Lower lobe of right lung (tissue), 2 donors: ENCODE measurements around the gene COX6A1. TPM values are rescaled to one million over a fixed set of nuclear protein-coding genes. Genes with fewer than 3 reads are reported as not detected.

ENCODE experiments used
- ATAC-seq, 2 donors: fragments of 200-7000 bp; cut with Tn5 transposase; one replicate each; pipeline ENCODE4 v1.9.1; 2020 to 2022; ENCODE audit warnings: mild to moderate bottlenecking in 2 of 2, moderate library complexity in 2 of 2
- DNase-seq: peaks from one replicate; pipeline ENCODE4 v3.0.0-alpha.2; 2020
- H3K27ac ChIP-seq: fragments of 200-600 bp; one replicate; pipeline ENCODE4 v1.8.0; 2022
- H3K27me3 ChIP-seq: fragments of 200-600 bp; one replicate; pipeline ENCODE4 v1.8.0; 2022; ENCODE audit warnings: low read depth
- H3K36me3 ChIP-seq: fragments of 200-600 bp; one replicate; pipeline ENCODE4 v1.8.0; 2022; ENCODE audit warnings: mild to moderate bottlenecking
- H3K4me1 ChIP-seq: fragments of 200-600 bp; one replicate; pipeline ENCODE4 v1.8.0; 2022
- H3K4me3 ChIP-seq: fragments of 200-600 bp; one replicate; pipeline ENCODE4 v1.8.0; 2022; ENCODE audit warnings: mild to moderate bottlenecking
- H3K9me3 ChIP-seq: fragments of 200-600 bp; one replicate; pipeline ENCODE4 v1.8.0; 2022
- CTCF ChIP-seq: fragments of 200-600 bp; IDR thresholded peaks from one replicate; pipeline ENCODE4 v1.8.0; 2022; ENCODE audit warnings: antibody characterized with exemption, mild to moderate bottlenecking
- intact Hi-C: fragments of 100-400 bp; cut with DNase I; formaldehyde crosslinking; loops from one replicate; pipeline ENCODE4 v1.11.0; 2022
- total RNA-seq: library from RNA; stranded (reverse); fragmentation: NEBNext Ultra II Directional; extraction: Animal tissue kit (Norgen Biotek cat#: 25700); gene quantifications from one replicate; pipeline ENCODE4 v1.2.1, GENCODE V29; 2021
- donor health status: DM: no; HTN: yes; CAD: no; lungs with severe emphysema.

Gene COX6A1
- total RNA-seq, 1 donor from 2014 or later: 263 TPM

DNA sequence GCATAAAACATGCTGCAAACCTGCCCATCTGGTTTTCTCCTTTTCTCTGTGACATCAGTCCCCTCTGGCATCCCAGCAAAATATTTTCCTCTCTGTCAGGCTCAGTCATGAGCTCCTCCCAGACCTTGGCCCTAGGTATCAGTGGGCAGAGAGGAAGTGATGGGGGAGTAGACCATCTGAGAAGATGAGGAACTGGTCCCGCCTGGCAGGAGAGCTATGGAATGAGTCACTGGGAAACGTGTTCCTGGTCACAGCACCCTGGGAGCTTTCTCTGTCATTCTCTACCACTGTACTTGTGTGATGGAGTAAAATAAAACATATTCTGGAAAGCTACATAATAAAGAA is 36.7 kb downstream of the COX6A1 start:
- Histone ChIP-seq H3K27ac (no peak overlapping the region), H3K4me3 (no peak overlapping the region), H3K9me3 (no peaks in the 10 kb centered on the region), H3K36me3 (no peaks in the 10 kb centered on the region), H3K27me3 (no peaks in the 10 kb centered on the region), H3K4me1 (peaks cover 9% of the 10 kb centered on the region)
- peak; percentile 19 to 40 for ATAC-seq
- intact Hi-C loops: no loop called here
- no peak for DNase-seq
- TF ChIP-seq CTCF: no peak

- H3K27ac ChIP-seq: no peak overlapping the region
- DNase-seq (no peak), ATAC-seq (no peak)
- H3K4me3 ChIP-seq: no peak overlapping the region
- H3K27me3 ChIP-seq: no peaks in the 10 kb centered on the region
- TF ChIP-seq CTCF: no peak
- peaks cover under 1% of the 10 kb centered on the region for H3K4me1 ChIP-seq
- H3K9me3 ChIP-seq: no peaks in the 10 kb centered on the region
- no peaks in the 10 kb centered on the region for H3K36me3 ChIP-seq
- intact Hi-C loops: no loop called here
Measured at GRCh38 chr12:120475643-120476042, 37.7 kb downstream of the COX6A1 start.

DNA sequence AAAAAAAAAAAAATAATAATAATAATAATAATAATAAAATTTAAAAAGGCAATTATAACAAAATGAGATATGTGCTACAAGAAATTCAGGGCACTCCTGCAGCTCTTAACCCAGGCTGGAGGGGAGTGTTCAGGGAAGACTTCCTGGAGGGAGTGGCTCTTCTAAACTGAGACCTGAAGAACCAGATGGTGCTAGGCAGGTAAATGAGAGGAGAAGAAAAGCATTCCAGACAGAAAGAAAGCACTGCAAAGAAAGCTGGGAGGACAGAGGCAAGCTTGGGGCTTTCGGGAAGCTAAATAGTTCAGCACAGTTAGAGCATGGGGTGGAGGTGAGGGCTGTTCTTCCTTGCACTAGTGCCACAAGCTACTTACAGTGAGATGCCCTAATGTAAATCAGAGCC is 41.5 kb downstream of the COX6A1 start:
- no peak for TF ChIP-seq CTCF
- ATAC-seq (no peak), DNase-seq (no peak)
- Histone ChIP-seq H3K9me3 (no peaks in the 10 kb centered on the region), H3K36me3 (no peaks in the 10 kb centered on the region), H3K27me3 (no peaks in the 10 kb centered on the region), H3K27ac (no peak overlapping the region), H3K4me3 (no peak overlapping the region), H3K4me1 (no peaks in the 10 kb centered on the region)
- intact Hi-C loops: no loop called here

- intact Hi-C loops: no loop called here
- ATAC-seq (peak in 1 of 2 donors; percentile 41), DNase-seq (no peak)
- Histone ChIP-seq H3K36me3 (no peaks in the 10 kb centered on the region), H3K4me1 (no peaks in the 10 kb centered on the region), H3K4me3 (no peak overlapping the region), H3K9me3 (no peaks in the 10 kb centered on the region), H3K27ac (peak overlapping the region; percentile 9), H3K27me3 (no peaks in the 10 kb centered on the region)
- no peak for TF ChIP-seq CTCF
Measured at GRCh38 chr12:120480211-120480610, 42.3 kb downstream of the COX6A1 start.

- H3K27me3 ChIP-seq: no peaks in the 10 kb centered on the region
- H3K9me3 ChIP-seq: no peaks in the 10 kb centered on the region
- no peaks in the 10 kb centered on the region for H3K36me3 ChIP-seq
- H3K4me1 ChIP-seq: no peaks in the 10 kb centered on the region
- intact Hi-C loops: no loop called here
- DNase-seq (no peak), ATAC-seq (no peak)
- H3K27ac ChIP-seq: no peak overlapping the region
- no peak for TF ChIP-seq CTCF
- H3K4me3 ChIP-seq: no peak overlapping the region
Measured at GRCh38 chr12:120481022-120481767, 43.3 kb downstream of the COX6A1 start.
